A549 (cell line): ENCODE measurements around the gene KMO. TPM values are rescaled to one million over a fixed set of nuclear protein-coding genes. Genes with fewer than 3 reads are reported as not detected.

Source experiments
- ATAC-seq, 2 experiments: fragments of 200-7000 bp in 1 of 2; fragments of >200 bp in 1 of 2; cut with Nextera tagmentation in 1 of 2; cut with Tn5 transposase in 1 of 2; 3 replicates each; pipeline versions ENCODE4 v1.8.0 to v1.9.1; 2018 to 2020; ENCODE audit warnings: mild to moderate bottlenecking in 1 of 2, moderate library complexity in 1 of 2
- CTCF ChIA-PET: fragments of 300-600 bp; sonication (Branson Sonifier 250); formaldehyde crosslinking; extraction: SDS; loops from one replicate; lab custom pipeline; 2021; ENCODE audit warnings: antibody characterized with exemption, inconsistent platforms; lab: Yijun Ruan, JAX
- POLR2A ChIA-PET: fragments of 350-600 bp; formaldehyde crosslinking; extraction: SDS; loops from one replicate; lab custom pipeline; 2021; ENCODE audit warnings: antibody characterized with exemption, inconsistent platforms; lab: Yijun Ruan, JAX
- DNase-seq, 2 experiments: peaks; one replicate each; pipeline versions ENCODE4 v3.0.0 to v3.0.0-alpha.2; 2011 to 2016; ENCODE audit warnings: low read depth in 1 of 2, low spot score in 1 of 2
- FAIRE-seq: peaks from 2 replicates; lab custom pipeline; 2011; peaks lifted over from hg19 to GRCh38; lab: Jason Lieb, UNC
- H3K27ac ChIP-seq, 2 experiments: fragments of >200 bp; sonication (Bioruptor Twin); formaldehyde crosslinking; 3 replicates each; pipeline ENCODE4 v1.5.1; 2016 to 2017
- H3K4me1 ChIP-seq: fragments of >200 bp; sonication (Bioruptor Twin); formaldehyde crosslinking; 3 replicates; pipeline ENCODE4 v1.6.1; 2016
- H3K4me2 ChIP-seq: fragments of >200 bp; sonication (Bioruptor Twin); formaldehyde crosslinking; 3 replicates; pipeline ENCODE4 v1.6.1; 2016
- H3K4me3 ChIP-seq: fragments of >200 bp; sonication (Bioruptor Twin); formaldehyde crosslinking; 3 replicates; pipeline ENCODE4 v1.5.1; 2016
- H3K9me3 ChIP-seq: fragments of >200 bp; sonication (Bioruptor Twin); formaldehyde crosslinking; 3 replicates; pipeline ENCODE4 v1.6.1; 2016
- CBX2 ChIP-seq: fragments of 200-600 bp; sonication (generic); IDR thresholded peaks from 2 replicates; pipeline ENCODE4 v1.6.1; 2016; ENCODE audit warnings: low read depth, mild to moderate bottlenecking, borderline replicate concordance
- CBX8 ChIP-seq: fragments of 200-600 bp; sonication (generic); IDR thresholded peaks from 2 replicates; pipeline ENCODE4 v1.6.1; 2016
- CHD2 ChIP-seq: fragments of 150-350 bp; IDR thresholded peaks from 2 replicates; pipeline ENCODE4 v1.6.1; 2014; ENCODE audit warnings: low read length; ENCODE audit not compliant: partially characterized antibody
- EHF ChIP-seq: fragments of 250-450 bp; sonication (Bioruptor Pico); IDR thresholded peaks from 2 replicates; pipeline ENCODE4 v1.5.0; 2020; ENCODE audit warnings: mild to moderate bottlenecking
- EP300 ChIP-seq, 2 experiments: fragments of >200 bp; sonication (Bioruptor Twin); formaldehyde crosslinking; IDR thresholded peaks; 2 replicates in 1 of 2; 3 replicates in 1 of 2; pipeline ENCODE4 v1.6.1; 2016 to 2017
- ESRRA ChIP-seq: fragments of 150-350 bp; IDR thresholded peaks from 2 replicates; pipeline ENCODE4 v1.6.1; 2014; ENCODE audit warnings: mild to moderate bottlenecking, low read length, borderline replicate concordance
- FOSL2 ChIP-seq, 2 experiments: fragments of 450-650 bp in 1 of 2; fragments of >200 bp in 1 of 2; sonication (Bioruptor Twin) in 1 of 2; formaldehyde crosslinking; IDR thresholded peaks; 2 replicates each; pipeline versions ENCODE4 v1.5.0 to v1.6.1; 2016 to 2020; ENCODE audit warnings: mild to moderate bottlenecking in 1 of 2, moderate library complexity in 1 of 2
- HDAC2 ChIP-seq: fragments of 200-600 bp; sonication (generic); IDR thresholded peaks from 2 replicates; pipeline ENCODE4 v1.6.1; 2016
- JUN ChIP-seq, 2 experiments: fragments of >200 bp; sonication (Bioruptor Twin); formaldehyde crosslinking; IDR thresholded peaks; 2 replicates in 1 of 2; 3 replicates in 1 of 2; pipeline ENCODE4 v1.6.1; 2016 to 2017
- JUNB ChIP-seq: fragments of >200 bp; sonication (Bioruptor Twin); formaldehyde crosslinking; IDR thresholded peaks from 2 replicates; pipeline ENCODE4 v1.6.1; 2016
- MAFK ChIP-seq: fragments of 450-650 bp; IDR thresholded peaks from 2 replicates; pipeline ENCODE4 v1.6.1; 2014; ENCODE audit not compliant: partially characterized antibody
- MAZ ChIP-seq: fragments of 150-350 bp; IDR thresholded peaks from 2 replicates; pipeline ENCODE4 v1.6.1; 2014; ENCODE audit warnings: antibody characterized with exemption, low read depth, low read length, borderline replicate concordance
- MYC ChIP-seq: IDR thresholded peaks from 2 replicates; pipeline ENCODE4 v1.6.1; 2012; ENCODE audit warnings: mild to moderate bottlenecking, inconsistent platforms, low read length, improper control_type of control experiment, borderline replicate concordance
- NFE2L2 ChIP-seq: fragments of 150-350 bp; conservative IDR thresholded peaks from 2 replicates; pipeline ENCODE4 v1.6.1; 2014; ENCODE audit warnings: low read length
- POLR2AphosphoS2 ChIP-seq: conservative IDR thresholded peaks from 2 replicates; pipeline ENCODE4 v1.6.1; 2012; ENCODE audit warnings: low read length, improper control_type of control experiment, inconsistent platforms
- RAD21 ChIP-seq, 2 experiments: fragments of >200 bp in 1 of 2; sonication (Bioruptor Twin) in 1 of 2; formaldehyde crosslinking in 1 of 2; IDR thresholded peaks in 1 of 2; conservative IDR thresholded peaks in 1 of 2; 2 replicates in 1 of 2; 3 replicates in 1 of 2; pipeline ENCODE4 v1.6.1; 2012 to 2018; ENCODE audit warnings: inconsistent platforms in 1 of 2
- RNF2 ChIP-seq: fragments of 200-600 bp; sonication (generic); IDR thresholded peaks from 2 replicates; pipeline ENCODE4 v1.6.1; 2016; ENCODE audit warnings: low read depth, mild to moderate bottlenecking, antibody characterized with exemption, moderate library complexity, borderline replicate concordance
- SMC3 ChIP-seq: fragments of >200 bp; sonication (Bioruptor Twin); formaldehyde crosslinking; IDR thresholded peaks from 3 replicates; pipeline ENCODE4 v1.6.1; 2018; ENCODE audit warnings: inconsistent platforms
- SREBF2 ChIP-seq: fragments of 450-650 bp; IDR thresholded peaks from 2 replicates; pipeline ENCODE4 v1.6.1; 2014; ENCODE audit warnings: mild to moderate bottlenecking, moderate library complexity
- TP53 ChIP-seq: fragments of 250-450 bp; sonication (Bioruptor Pico); IDR thresholded peaks from 2 replicates; pipeline ENCODE4 v1.5.0; 2021; ENCODE audit warnings: mild to moderate bottlenecking, moderate library complexity
- WGBS: methylation state at CpG from one replicate; pipeline ENCODE4 v1.1.6; 2017; ENCODE audit errors: missing lambda C conversion rate; 5-methylcytosine and 5-hydroxymethylcytosine counted together
- polyA plus RNA-seq, 4 experiments: library from polyadenylated mRNA; depleted of rRNA in 3 of 4; stranded (reverse); fragments of >200 nt; fragmentation: RNase III in 1 of 4; extraction: RNeasy Plus Mini Kit Qiagen cat#74134 plus additional on column Dnase treatment in 1 of 4; gene quantifications; 2 replicates in 3 of 4; 3 replicates in 1 of 4; pipeline ENCODE4 v1.2.3, GENCODE V29; 2011 to 2017
- TF ChIP-seq, protein P1 (sequence below): fragments of >200 bp; sonication (Bioruptor Twin); formaldehyde crosslinking; IDR thresholded peaks from 3 replicates; pipeline ENCODE4 v1.6.1; 2016
- TF ChIP-seq, protein P2 (sequence below): fragments of 250-450 bp; sonication (Bioruptor Pico); IDR thresholded peaks from 2 replicates; pipeline ENCODE4 v1.5.0; 2021; ENCODE audit warnings: mild to moderate bottlenecking, moderate library complexity, borderline replicate concordance
- TF ChIP-seq, protein P3 (sequence below): fragments of >200 bp; sonication (Bioruptor Twin); formaldehyde crosslinking; IDR thresholded peaks from 3 replicates; pipeline ENCODE4 v1.5.1; 2016

KMO gene
- polyA plus RNA-seq, 2 of the 4 experiments (the other 2 are of a cell fraction), result 0.35 to 0.47 TPM

DNA sequence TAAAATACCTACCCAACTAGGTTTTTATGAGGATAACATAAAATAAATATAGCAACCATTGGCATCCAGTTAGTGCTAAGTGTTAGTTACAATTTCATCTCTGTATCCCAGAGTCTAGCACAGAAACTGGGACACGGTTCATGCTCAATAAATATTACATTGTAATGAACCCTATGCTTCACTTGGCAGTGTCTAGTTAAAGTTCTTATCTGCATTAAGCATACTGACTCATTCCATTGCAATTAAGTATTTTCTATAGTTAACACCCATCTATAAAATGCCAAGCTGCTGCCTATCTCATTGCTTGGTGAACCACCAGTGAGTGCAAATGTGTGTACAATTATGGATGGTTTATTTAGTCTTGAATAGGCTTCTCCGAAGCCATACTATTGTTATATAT, 92.8 kb downstream of the KMO start (continued):
- no peak for TF ChIP-seq MYC
- TF ChIP-seq MAZ, result no peak
- TF ChIP-seq, protein P1, sequence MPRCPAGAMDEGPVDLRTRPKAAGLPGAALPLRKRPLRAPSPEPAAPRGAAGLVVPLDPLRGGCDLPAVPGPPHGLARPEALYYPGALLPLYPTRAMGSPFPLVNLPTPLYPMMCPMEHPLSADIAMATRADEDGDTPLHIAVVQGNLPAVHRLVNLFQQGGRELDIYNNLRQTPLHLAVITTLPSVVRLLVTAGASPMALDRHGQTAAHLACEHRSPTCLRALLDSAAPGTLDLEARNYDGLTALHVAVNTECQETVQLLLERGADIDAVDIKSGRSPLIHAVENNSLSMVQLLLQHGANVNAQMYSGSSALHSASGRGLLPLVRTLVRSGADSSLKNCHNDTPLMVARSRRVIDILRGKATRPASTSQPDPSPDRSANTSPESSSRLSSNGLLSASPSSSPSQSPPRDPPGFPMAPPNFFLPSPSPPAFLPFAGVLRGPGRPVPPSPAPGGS, result no peak
- TF ChIP-seq POLR2AphosphoS2, result no peak
- TF ChIP-seq CHD2, result no peak
- no peak for TF ChIP-seq JUNB
- TF ChIP-seq, all 56 proteins: peak for 0

GRCh38 chr1:241627453-241628259, 95.5 kb downstream of the KMO start:
- H3K9me3 ChIP-seq, result no peaks in the 10 kb centered on the region
- no peak overlapping the region for H3K4me3 ChIP-seq
- peak; percentile 60 to 79 for DNase-seq
- H3K27ac ChIP-seq, result peak overlapping the region; percentile 39 to 42; a peak in 4 of 6 replicates
- FAIRE-seq, result peak; percentile 56
- peaks cover 46% of the 10 kb centered on the region for H3K4me1 ChIP-seq
- TF ChIP-seq MYC (no peak), NFE2L2 (no peak), MAFK (no peak), CBX2 (no peak), POLR2AphosphoS2 (peak; percentile 69; the same call in 1 of the 2 replicates), FOSL2 (IDR thresholded peaks at IDR 0.05) (no peak), FOSL2 (CRISPR knock-in tag; IDR thresholded peaks at IDR 0.05) (peak; percentile 49), TP53 (CRISPR knock-in tag) (no peak), SMC3 (peak; percentile 94), CBX8 (no peak), EHF (no peak), RAD21 (conservative IDR thresholded peaks at IDR 0.05 in 1 of 2, IDR thresholded peaks at IDR 0.05 in 1 of 2) (peak; percentile 90 to 92), EP300 (IDR thresholded peaks at IDR 0.05) (no peak), ESRRA (no peak), JUN (IDR thresholded peaks at IDR 0.05) (no peak), SREBF2 (no peak), HDAC2 (no peak), RNF2 (no peak)
- TF ChIP-seq, protein P2, sequence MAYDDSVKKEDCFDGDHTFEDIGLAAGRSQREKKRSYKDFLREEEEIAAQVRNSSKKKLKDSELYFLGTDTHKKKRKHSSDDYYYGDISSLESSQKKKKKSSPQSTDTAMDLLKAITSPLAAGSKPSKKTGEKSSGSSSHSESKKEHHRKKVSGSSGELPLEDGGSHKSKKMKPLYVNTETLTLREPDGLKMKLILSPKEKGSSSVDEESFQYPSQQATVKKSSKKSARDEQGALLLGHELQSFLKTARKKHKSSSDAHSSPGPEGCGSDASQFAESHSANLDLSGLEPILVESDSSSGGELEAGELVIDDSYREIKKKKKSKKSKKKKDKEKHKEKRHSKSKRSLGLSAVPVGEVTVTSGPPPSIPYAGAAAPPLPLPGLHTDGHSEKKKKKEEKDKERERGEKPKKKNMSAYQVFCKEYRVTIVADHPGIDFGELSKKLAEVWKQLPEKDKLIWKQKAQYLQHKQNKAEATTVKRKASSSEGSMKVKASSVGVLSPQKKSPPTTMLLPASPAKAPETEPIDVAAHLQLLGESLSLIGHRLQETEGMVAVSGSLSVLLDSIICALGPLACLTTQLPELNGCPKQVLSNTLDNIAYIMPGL (CRISPR knock-in tag), result no peak
- TF ChIP-seq, protein P3, sequence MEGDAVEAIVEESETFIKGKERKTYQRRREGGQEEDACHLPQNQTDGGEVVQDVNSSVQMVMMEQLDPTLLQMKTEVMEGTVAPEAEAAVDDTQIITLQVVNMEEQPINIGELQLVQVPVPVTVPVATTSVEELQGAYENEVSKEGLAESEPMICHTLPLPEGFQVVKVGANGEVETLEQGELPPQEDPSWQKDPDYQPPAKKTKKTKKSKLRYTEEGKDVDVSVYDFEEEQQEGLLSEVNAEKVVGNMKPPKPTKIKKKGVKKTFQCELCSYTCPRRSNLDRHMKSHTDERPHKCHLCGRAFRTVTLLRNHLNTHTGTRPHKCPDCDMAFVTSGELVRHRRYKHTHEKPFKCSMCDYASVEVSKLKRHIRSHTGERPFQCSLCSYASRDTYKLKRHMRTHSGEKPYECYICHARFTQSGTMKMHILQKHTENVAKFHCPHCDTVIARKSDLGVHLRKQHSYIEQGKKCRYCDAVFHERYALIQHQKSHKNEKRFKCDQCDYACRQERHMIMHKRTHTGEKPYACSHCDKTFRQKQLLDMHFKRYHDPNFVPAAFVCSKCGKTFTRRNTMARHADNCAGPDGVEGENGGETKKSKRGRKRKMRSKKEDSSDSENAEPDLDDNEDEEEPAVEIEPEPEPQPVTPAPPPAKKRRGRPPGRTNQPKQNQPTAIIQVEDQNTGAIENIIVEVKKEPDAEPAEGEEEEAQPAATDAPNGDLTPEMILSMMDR, result peak; percentile 90
- TF ChIP-seq, protein P1, result no peak
- CTCF ChIA-PET, result interaction anchor here (0.5 to 4.3 kb wide), 18 partner anchors 8 to 222 kb away, joined by 3 to 120 read pairs (median 4); partner anchors contain the start of genes CHML, KMO and OPN3
- POLR2A ChIA-PET, result interaction anchor here (1.0 to 1.1 kb wide), 3 partner anchors 13 to 95 kb away, joined by 3 to 4 read pairs (median 4); partner anchors contain the start of genes CHML and OPN3
- WGBS, result 52% methylated on average over 9 of the region's 9 CpGs
- peak overlapping the region; percentile 17; the same call in 2 of the 3 replicates for H3K4me2 ChIP-seq
- ATAC-seq, result peak; percentile 66 to 81; a peak in 5 of 6 replicates
